Epithelial cell of esophagus (primary cell): ENCODE measurements around the gene ITGB2.

Source experiments
- DNase-seq: peaks from one replicate; pipeline ENCODE4 v3.0.0; 2010; ENCODE audit warnings: low read depth
- H3K4me3 ChIP-seq: 2 replicates; pipeline ENCODE4 v1.5.1; 2011; ENCODE audit warnings: mild to moderate bottlenecking, low read length, control low read depth
- CTCF ChIP-seq: IDR thresholded peaks from 2 replicates; pipeline ENCODE4 v1.5.1; 2011; ENCODE audit warnings: low read depth, mild to moderate bottlenecking, low read length, control low read depth, inconsistent platforms; ENCODE audit not compliant: insufficient read depth; ENCODE audit errors: missing control alignments

Gene ITGB2

GRCh38 chr21:44900559-44901251 is 20.0 kb downstream of the ITGB2 start:
- TF ChIP-seq CTCF: no peak
- DNase-seq: no peak
- H3K4me3 ChIP-seq: no peak overlapping the region

DNA sequence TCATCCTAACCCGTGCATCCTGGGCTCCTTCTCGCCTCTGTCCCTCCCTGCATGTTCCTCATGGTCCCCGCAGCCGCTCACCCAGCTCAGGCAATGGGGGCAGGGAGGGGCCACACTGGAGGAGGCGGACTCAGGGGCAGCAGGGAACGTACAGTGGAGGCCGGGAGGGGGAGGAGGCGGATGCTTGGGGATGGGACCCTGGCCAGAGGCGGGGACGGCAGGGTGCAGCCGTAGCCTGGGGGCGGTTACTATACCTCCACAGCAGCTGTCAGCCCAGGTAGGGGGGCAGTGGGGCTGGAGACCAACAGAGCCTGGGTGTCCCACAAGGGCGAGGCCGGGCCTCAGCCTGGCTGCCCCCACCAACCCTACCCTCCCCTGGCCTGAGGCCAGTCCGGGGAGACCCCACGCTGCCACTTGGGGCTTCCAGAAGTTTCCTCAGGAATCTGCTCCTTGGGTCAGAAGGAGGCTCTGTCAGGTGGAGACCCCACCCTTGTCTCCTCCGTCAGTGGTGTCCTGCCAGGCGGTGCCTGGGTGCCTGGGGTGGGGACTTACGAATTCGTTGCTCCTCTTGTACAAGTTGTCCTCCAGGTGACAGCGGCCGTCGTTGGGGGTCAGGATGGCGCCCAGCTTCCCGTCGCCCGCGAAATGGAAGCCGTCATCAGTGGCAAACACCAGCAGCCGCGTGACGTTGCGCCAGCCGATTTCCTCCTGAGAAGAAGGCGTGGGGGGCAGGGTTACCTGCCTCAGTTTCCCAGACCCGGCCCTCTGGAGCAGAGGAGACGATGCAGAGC is 20.7 kb downstream of the ITGB2 start:
- no peak overlapping the region for H3K4me3 ChIP-seq
- TF ChIP-seq CTCF: no peak
- DNase-seq: no peak

DNA sequence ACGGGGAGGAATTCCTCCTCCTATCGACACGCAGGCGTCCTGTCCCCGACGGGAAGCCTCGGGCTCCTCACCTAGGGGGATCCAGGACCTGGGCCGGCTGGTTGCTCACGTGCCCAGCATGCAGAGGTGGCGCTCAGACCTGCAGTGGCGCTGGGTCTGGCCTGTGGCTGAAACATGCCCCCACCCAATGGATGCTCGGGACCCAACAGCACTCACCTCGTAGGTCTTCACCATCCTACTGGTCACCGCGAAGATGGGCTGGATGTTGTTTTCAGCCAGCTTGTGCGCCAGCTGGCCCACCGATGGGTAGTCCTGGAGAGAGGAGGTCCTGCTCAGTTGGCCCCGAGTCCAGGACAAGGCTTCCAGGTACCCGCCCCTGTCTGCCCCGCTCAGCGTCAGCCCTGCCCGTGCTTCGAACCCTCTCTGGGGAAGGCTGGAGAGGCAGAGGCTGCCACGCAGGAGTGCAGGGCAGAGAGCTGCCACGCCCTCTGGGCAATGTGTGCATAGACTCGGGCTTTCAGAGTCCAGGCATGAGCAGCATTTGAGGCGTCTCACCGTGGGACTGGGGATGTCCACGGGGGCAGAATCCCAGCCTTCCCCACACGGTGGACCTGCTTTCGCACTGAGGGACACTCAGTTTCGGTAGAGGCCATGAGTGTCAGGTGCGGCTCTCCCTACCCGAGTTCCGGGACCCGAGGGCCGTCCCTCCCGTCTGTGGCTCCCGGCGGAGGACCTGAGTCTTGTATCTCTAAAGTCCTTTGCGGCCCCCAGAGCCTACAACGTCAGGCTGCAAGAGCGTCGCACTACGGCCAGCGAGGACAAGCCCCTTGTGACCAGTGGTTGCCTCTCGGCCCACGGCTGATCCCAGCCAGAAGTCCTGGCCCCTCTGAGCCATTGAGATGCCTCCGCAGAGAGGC is 21.6 kb downstream of the ITGB2 start:
- no peak for TF ChIP-seq CTCF
- H3K4me3 ChIP-seq: no peak overlapping the region
- no peak for DNase-seq

- DNase-seq: no peak
Observed at GRCh38 chr21:44898011-44898488, 22.6 kb downstream of the ITGB2 start.

GRCh38 chr21:44897326-44898010 is 23.2 kb downstream of the ITGB2 start:
- H3K4me3 ChIP-seq: no peak overlapping the region
- no peak for TF ChIP-seq CTCF
- no peak for DNase-seq

More at GRCh38 chr21:44898011-44898488, 22.6 kb downstream of the ITGB2 start:
- no peak for TF ChIP-seq CTCF
- no peak overlapping the region for H3K4me3 ChIP-seq

- TF ChIP-seq CTCF: no peak
- no peak for DNase-seq
- no peak overlapping the region for H3K4me3 ChIP-seq
Observed at GRCh38 chr21:44896561-44897286, 24.0 kb downstream of the ITGB2 start.
